Right lobe of liver (tissue), 6 donors: ENCODE data around the gene SPINK9. TPM values are rescaled to one million over a fixed set of nuclear protein-coding genes. Genes with fewer than 3 reads are reported as not detected.
A peak's percentile ranks its signal among the peaks of the same experiment; 100 is the strongest.

ENCODE experiments used
- ATAC-seq, 4 donors: fragments of 200-7000 bp; cut with Tn5 transposase; one replicate each; pipeline ENCODE4 v1.9.1; 2020; ENCODE audit warnings: mild to moderate bottlenecking in 4 of 4, moderate library complexity in 4 of 4
- DNase-seq, 3 donors: peaks; one replicate each; pipeline ENCODE4 v3.0.0-alpha.2; 2020
- H3K27ac ChIP-seq, 3 donors: fragments of 200-600 bp; one replicate each; pipeline ENCODE4 v1.8.0; 2022
- H3K27me3 ChIP-seq, 2 donors: fragments of 200-600 bp; one replicate each; pipeline ENCODE4 v1.8.0; 2022
- H3K36me3 ChIP-seq, 4 donors: fragments of 200-600 bp; sonication (generic) in 1 of 4; one replicate each; pipeline versions ENCODE4 v1.5.1 to v1.8.0; 2017 to 2022; ENCODE audit warnings: control low read depth in 1 of 4
- H3K4me1 ChIP-seq, 4 donors: fragments of 200-600 bp; sonication (generic) in 1 of 4; one replicate each; pipeline versions ENCODE4 v1.5.1 to v1.8.0; 2017 to 2022; ENCODE audit warnings: control low read depth in 1 of 4
- H3K4me3 ChIP-seq, 3 donors: fragments of 200-600 bp; one replicate each; pipeline ENCODE4 v1.8.0; 2022
- H3K9me3 ChIP-seq, 4 donors: fragments of 200-600 bp; sonication (generic) in 1 of 4; one replicate each; pipeline versions ENCODE4 v1.5.1 to v1.8.0; 2017 to 2022; ENCODE audit warnings: control low read depth in 1 of 4
- POLR2A ChIP-seq: fragments of 450-650 bp; IDR thresholded peaks from one replicate; pipeline ENCODE4 v1.6.1; 2017; ENCODE audit warnings: antibody characterized with exemption, mild to moderate bottlenecking
- WGBS: methylation state at CpG from one replicate; pipeline ENCODE4 v1.1.6; 2018; ENCODE audit warnings: low coverage, low lambda C conversion rate; ENCODE audit not compliant: insufficient coverage; ENCODE audit errors: missing lambda C conversion rate; 5-methylcytosine and 5-hydroxymethylcytosine counted together
- intact Hi-C, 2 donors: fragments of 100-400 bp; cut with DNase I; formaldehyde crosslinking; loops; one replicate each; pipeline versions ENCODE4 v1.11.2 to v1.14.1; 2022
- total RNA-seq, 6 experiments: library from RNA; depleted of rRNA in 2 of 6; stranded (reverse); fragments of >200 nt in 2 of 6; fragmentation: NEBNext Ultra II Directional in 3 of 6; extraction: Animal tissue kit (Norgen Biotek cat#: 25700) in 3 of 6; gene quantifications; one replicate each; pipeline versions ENCODE4 v1.1.0 to v1.2.4, GENCODE V29; 2016 to 2023
- TF ChIP-seq, protein P1 (sequence below), 4 donors: fragments of 200-600 bp in 3 of 4; fragments of 450-650 bp in 1 of 4; IDR thresholded peaks; one replicate each; pipeline versions ENCODE4 v1.5.1 to v1.8.0; 2016 to 2022; ENCODE audit warnings: antibody characterized with exemption in 4 of 4, mild to moderate bottlenecking in 2 of 4
- donor health status: DM: no; HTN: yes; CAD: no.
- donor health status: DM: no; HTN: no; CAD: no.
- donor health status: DM: no; HTN: no; CAD: no.
- donor health status: DM: no; HTN: yes; CAD: no.
- donor health status: DM: no; HTN: yes; CAD: no.

Gene SPINK9
- total RNA-seq, 6 experiments from 2014 or later = not detected

DNA sequence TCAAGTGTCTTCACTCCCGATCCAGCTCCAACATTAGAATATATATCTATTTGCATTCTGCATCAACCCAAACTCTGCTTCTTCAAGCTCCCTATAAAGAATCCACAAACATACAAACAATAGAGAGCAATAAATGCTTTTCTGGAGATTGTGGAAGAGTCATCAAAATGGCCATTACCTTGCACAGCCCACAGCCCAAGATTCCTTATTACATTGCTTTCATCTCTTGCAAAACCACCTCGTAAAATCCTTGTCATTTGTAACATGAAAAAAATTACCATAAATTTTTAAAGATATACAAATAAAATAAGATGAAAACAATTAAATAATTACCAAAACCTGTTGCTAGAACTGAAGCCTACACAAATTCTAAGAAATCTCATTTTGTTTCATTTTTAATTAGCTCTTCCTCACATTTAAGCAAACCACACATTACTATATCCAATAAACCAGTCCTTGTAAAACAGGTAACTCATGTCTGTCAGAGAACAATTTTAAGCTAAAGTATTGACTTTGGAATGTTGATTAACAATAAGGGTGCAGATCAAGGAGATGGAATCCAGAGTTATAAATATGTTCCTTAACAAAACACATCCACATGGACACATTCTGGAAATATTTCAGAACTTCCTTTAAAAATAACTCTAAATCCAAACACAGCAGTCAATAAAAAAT lies 7.1 kb downstream of the SPINK9 start:
- Histone ChIP-seq H3K4me1 (no peaks in the 10 kb centered on the region), H3K27ac (no peak overlapping the region), H3K9me3 (no peaks in the 10 kb centered on the region), H3K4me3 (no peak overlapping the region), H3K27me3 (no peaks in the 10 kb centered on the region), H3K36me3 (no peaks in the 10 kb centered on the region)
- intact Hi-C loops = no loop called here
- TF ChIP-seq POLR2A = no peak
- TF ChIP-seq, protein P1, sequence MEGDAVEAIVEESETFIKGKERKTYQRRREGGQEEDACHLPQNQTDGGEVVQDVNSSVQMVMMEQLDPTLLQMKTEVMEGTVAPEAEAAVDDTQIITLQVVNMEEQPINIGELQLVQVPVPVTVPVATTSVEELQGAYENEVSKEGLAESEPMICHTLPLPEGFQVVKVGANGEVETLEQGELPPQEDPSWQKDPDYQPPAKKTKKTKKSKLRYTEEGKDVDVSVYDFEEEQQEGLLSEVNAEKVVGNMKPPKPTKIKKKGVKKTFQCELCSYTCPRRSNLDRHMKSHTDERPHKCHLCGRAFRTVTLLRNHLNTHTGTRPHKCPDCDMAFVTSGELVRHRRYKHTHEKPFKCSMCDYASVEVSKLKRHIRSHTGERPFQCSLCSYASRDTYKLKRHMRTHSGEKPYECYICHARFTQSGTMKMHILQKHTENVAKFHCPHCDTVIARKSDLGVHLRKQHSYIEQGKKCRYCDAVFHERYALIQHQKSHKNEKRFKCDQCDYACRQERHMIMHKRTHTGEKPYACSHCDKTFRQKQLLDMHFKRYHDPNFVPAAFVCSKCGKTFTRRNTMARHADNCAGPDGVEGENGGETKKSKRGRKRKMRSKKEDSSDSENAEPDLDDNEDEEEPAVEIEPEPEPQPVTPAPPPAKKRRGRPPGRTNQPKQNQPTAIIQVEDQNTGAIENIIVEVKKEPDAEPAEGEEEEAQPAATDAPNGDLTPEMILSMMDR (IDR thresholded peaks at IDR 0.05) = no peak
- DNase-seq (no peak), ATAC-seq (no peak)
- 83% methylated on average over 2 of the region's 2 CpGs for WGBS

DNA sequence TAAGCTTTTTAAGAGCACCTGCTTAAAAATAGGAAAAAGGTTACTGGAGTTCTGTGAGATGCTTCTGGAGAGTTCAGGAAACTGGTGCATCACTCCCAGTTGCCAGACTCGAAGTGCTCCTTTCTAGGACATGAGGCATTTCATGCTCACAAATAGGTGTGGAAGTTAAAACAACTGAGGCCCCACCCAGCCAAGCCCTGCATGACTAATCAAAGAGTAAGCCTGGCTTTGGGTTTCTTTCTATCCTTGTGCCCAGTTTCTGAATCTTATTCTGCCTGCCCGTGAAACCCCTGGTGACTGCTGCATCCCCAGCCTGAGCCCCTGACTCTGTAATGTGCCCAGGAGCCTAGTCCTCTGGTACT lies 7.7 kb downstream of the SPINK9 start:
- no peak for ATAC-seq
- Histone ChIP-seq H3K27me3 (no peaks in the 10 kb centered on the region), H3K36me3 (no peaks in the 10 kb centered on the region), H3K9me3 (no peaks in the 10 kb centered on the region), H3K27ac (no peak overlapping the region), H3K4me3 (no peak overlapping the region), H3K4me1 (no peaks in the 10 kb centered on the region)
- no peak for DNase-seq
- 92% methylated on average over 2 of the region's 2 CpGs for WGBS
- intact Hi-C loops = no loop called here
- TF ChIP-seq, protein P1 (IDR thresholded peaks at IDR 0.05) = no peak
- TF ChIP-seq POLR2A = no peak

DNA sequence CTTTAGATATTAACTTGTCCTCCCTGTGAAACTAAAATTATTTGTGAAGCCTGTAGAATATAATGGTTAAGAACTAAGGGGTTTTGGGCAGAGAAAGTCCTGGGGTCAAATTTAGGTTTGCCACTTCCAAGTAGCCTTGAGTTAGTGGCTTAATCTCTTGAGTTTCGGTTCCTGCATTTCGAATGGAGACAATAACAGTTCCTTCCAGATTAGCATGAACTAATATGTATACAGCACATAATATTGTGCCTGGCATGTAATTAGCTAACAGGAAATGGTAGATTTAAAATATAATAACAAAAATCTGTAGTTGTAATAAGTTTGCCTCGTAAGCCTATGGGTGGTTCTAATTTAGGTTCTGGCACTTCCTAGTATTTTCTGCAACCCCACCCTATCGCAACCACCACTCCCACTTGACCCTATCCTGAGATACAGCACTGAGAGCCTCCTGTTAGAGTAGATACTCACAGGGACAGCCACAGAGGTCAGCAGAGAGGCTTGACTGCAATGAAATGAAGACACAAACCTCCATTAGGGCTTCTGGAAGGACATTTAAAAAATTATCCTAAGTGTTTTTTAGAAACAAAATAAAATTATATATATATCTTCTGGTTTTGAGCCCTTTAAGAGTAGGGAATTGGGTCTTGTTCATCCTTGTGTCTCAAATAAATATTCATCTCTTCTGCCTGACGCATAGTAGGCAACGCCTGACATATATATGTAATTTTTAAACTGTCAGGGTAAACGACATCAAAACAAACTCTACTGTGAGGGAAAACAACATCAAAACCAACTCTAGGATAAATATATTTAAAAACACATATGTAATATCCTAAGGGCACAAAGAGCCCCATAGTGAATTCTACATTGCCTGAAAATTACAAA lies 8.5 kb downstream of the SPINK9 start:
- no peaks in the 10 kb centered on the region for H3K27me3 ChIP-seq
- DNase-seq (no peak), ATAC-seq (peak in 1 of 4 donors; percentile 27)
- H3K27ac ChIP-seq = no peak overlapping the region
- H3K4me1 ChIP-seq = no peaks in the 10 kb centered on the region
- 68% methylated on average over 7 of the region's 7 CpGs for WGBS
- TF ChIP-seq POLR2A = no peak
- TF ChIP-seq, protein P1 (IDR thresholded peaks at IDR 0.05) = no peak
- no peaks in the 10 kb centered on the region for H3K9me3 ChIP-seq
- H3K36me3 ChIP-seq = no peaks in the 10 kb centered on the region
- intact Hi-C loops = no loop called here
- H3K4me3 ChIP-seq = no peak overlapping the region

DNA sequence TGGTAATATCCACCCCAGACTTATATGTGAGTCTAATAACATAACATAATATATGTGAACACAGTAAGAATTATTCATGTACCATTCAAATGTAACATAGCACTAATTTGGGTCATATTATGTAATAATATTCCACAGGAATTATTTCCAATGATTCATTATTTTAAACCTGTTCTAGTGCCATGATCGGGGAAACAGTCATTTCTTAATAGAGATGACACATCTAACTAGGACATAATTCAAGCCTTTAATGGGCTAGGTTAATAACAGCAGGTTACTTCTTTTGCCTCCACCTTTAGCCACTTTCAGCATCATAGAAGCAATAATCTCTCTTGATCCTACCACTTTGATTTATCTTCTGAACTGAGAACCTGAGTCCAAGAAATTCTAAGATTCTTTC lies 12.3 kb downstream of the SPINK9 start:
- no peaks in the 10 kb centered on the region for H3K9me3 ChIP-seq
- H3K27me3 ChIP-seq = no peaks in the 10 kb centered on the region
- no peak for DNase-seq
- no peaks in the 10 kb centered on the region for H3K4me1 ChIP-seq
- no peak overlapping the region for H3K4me3 ChIP-seq
- 92% methylated on average over 1 of the region's 1 CpG for WGBS
- H3K27ac ChIP-seq = no peak overlapping the region
- no peak for ATAC-seq
- TF ChIP-seq, protein P1 (IDR thresholded peaks at IDR 0.05) = no peak
- TF ChIP-seq POLR2A = no peak
- H3K36me3 ChIP-seq = no peaks in the 10 kb centered on the region
- intact Hi-C loops = no loop called here
